GM18909 (cell line): Measurements from ENCODE around the gene GNAI1.

Experiments
- ATAC-seq: cut with Tn5 transposase; IDR thresholded peaks from one replicate; pipeline ENCODE4 v1.9.1; 2021; ENCODE audit warnings: mild to moderate bottlenecking; ENCODE audit not compliant: unreplicated experiment, poor library complexity

Gene GNAI1

DNA sequence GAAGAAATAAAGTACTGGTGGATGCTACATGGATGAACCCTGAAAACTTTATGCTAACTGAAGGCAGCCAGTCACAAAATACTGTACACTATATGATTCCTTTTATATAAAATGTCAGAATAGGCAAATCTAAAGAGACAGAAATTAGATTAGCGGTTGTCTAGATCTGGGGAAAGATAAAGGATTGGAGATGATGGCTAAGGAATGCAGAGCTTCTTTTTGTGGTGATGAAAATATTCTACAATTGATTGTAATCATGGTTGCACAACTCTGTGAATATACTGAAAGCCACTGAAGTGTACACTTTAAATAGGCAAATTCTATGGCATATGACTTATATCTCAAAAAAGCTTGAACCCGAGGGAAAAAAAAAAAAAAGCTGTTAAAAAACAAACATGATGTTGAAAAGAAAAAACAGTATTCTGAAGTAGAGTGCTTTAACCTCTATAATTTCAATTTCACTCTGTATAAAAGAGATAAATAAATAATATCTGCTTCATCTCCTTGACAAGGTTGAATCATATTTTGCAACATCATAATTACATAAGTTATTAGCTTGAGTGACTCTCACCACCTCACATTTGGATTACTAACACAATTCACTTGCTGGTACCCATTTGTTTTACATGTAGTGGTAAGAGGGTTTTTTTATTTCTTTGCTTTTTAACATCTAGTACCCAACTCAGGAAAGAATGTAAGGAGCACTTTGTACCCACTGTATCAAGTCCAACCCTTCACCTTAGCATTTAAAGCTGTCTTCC lies 2.8 kb upstream of the GNAI1 start:
- no peak for ATAC-seq

DNA sequence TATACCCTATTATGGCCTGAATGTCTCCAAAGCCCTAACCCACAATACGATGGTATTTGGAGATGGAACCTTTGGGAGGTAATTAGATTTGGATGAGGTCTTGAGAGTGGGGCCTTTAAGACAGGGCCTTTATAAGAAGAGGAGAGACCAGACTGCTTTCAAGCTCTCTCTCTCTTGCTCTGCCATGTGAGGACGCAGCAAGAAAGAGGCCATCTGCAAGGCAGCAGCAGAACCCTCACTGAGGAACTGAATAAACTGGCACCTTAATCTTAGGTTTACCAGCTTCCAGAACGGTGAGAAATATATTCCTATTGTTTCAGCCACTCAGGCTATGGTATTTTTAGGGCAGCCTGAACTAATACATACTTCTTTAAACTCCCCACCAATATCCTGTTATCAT lies 2.0 kb upstream of the GNAI1 start:
- no peak for ATAC-seq

DNA sequence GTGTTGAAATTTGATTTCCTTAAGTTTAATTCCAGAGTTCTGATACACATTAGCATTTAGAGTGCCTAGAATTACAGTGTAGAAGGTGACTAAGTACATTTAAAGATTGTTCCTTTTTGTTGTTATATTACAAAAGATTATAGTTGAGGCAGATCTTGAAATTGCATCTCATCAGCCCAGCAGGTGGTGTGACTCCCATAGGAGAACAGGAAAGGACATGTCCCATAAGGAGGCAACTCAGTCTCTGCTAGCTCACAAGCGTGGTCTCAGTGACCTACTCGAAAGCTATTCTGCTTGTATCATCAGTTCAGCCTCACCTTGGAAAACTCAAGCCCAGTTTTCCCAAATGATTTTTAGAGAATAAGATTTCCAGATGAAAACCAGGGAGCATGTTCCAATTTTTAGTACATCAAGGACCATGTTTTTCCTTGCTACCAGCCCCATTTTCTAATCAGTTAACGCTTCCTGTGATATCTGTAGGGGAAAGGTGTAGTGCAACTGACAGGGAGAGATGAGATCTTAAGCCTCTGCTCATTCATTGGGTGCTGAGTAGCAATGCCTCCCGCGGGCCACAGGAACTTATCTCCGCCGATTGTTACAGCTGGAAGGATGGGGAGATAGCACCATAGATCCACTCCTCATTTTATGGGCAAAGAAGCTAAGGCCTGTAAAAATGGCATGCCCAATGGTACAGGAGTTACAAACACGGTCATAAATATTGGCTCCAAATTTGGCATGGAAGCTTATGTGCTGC lies 1.1 kb upstream of the GNAI1 start:
- no peak for ATAC-seq

DNA sequence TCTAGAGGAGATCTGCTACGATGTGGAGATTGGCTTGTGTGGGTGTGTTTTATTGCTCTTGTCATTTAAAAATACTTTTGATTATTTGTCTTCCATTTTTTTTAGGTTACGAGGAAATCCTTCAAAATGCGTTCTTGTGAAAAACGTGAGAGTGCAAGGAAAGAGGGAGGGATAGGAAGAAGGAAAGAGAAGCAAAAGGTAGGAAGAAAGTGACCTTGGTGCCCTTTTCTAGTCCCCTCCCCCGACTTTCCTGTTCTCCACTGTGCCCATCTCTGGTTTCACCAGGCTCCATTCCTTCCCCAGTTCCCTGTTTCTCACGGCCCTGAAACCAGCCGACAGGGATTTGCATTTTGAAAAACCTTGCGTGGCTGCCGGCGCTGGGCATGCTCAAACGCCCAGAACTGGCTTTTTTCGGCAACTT lies 506 bp upstream of the GNAI1 start:
- no peak for ATAC-seq

DNA sequence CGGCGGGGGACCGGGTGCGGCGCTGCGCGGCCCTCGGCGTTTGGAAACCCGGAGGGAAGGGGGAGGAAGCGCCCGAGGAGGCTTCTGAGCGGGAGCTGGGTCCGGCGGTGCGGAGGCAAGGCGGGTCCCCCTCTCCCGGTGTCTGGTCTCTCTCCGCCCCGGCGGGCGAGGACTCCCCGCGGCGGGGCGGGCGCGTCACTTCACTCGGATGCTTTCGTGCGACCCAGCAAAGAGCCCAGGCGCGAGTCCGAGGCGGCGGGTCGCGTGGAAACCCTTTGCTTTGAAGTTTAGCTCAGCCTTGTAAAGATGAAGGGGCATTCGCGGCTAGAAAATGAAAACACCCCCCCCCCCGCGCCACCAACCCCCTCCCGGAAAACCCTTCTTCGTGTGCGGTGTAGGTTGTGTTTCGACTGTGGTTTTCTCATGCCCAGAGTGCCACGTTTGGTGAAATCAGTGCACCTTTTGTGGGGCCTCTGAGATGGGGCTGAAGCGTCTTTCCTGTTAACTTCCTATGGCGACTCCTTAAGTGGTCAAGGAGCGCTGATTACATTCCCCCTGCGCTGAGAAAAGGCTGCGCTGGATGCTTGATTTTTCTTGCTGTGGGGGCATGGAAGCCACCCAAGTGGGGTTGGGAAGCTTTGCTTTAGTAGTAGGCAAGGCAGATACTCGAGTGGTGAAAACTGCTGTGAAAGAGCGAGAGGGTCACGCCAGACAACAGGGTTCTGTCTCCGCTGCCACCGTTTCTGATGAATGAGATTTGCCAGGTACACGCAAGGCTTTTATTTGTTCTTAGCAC lies 876 bp downstream of the GNAI1 start:
- ATAC-seq: peak; percentile 20

DNA sequence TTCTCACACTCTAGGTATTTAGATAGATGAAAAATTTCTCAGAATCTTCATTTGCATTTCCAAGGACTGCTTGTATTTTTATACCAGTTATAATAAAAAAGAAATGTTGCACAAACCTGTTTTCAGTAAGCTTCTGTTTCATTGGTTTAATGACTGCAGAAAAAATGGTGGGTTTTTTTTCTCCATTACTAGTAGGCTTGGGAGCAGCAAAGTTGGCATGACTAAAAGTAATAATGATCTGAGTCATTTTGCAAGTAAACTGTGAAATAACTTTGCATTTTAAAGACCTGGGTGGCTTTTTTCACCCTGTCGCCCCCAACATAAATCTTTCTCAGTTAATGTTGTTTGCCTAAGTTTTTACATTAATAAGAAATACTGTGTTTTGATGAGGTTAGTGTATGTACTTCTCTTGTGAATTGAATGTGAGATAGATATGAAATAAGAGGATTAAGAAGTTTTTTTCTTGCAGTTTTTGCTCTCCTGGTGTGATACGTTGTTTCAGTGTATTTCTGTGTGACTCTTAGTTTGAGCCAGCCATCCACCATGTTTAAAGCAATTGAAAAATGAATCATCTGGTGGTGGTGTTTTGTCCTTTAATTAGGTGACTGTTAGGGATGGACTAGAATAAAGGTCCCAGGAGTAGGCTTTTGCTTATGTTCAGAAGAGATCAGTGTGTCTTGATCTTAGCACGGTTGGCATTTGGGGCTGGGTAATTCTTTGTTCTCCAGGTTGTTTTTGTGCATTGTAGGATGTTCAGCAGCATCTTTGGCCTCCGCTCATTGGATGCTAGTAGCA lies 1.8 kb downstream of the GNAI1 start:
- ATAC-seq: peak; percentile 53

DNA sequence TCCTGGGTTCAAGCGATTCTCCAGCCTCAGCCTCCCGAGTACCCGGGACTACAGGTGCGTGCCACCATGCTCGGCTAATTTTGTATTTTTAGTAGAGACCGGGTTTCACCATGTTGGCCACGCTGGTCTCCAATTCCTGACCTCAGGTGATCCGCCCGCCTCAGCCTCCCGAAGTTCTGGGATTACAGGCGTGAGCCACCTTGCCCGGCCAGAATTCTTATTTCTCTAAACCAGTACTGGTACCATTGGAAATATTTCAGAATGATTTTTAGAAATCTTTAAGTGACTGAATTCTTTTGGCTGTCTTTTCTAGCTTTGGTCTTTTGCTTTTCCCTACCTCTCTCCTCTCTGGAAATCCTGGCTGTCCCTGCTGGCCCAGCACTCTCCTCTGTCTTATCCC lies 2.8 kb downstream of the GNAI1 start:
- ATAC-seq: no peak

DNA sequence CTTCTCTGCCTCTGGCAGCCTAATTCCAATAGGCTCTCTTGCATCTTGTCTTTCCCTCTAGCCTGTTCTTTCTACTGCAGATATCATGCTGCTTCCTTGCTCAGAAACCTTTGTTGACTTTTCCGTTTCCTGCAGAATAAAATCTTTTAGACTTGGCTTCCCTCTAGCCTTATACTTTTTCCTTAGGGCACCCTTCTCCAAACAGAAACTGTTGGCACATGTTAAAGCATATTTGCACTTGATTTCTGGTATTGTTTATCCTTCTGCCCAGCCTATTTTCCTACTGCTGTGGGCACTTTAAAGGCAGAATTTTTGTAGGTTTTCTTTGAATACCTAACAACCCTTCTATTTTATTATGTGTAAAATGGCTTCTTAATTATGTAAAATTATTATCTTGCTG lies 4.6 kb downstream of the GNAI1 start:
- no peak for ATAC-seq

DNA sequence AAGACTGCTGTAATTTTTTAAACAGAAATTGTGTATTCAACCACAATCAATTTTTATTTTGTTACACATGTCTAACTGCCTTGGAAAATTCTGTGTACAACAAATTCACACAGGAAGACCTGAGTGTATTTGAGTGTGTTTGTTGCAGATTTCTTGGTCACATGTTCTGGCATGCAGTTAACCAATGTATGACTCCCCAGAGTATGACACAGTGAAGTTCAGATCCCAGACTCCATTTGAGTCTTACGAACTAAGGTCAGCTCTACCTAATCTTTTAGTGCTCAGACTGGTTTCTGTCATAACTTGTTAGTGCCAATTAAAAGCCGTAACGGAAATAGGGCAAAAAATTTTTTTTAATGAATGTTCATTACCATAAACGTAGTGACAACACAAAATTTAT lies 5.8 kb downstream of the GNAI1 start:
- ATAC-seq: no peak

DNA sequence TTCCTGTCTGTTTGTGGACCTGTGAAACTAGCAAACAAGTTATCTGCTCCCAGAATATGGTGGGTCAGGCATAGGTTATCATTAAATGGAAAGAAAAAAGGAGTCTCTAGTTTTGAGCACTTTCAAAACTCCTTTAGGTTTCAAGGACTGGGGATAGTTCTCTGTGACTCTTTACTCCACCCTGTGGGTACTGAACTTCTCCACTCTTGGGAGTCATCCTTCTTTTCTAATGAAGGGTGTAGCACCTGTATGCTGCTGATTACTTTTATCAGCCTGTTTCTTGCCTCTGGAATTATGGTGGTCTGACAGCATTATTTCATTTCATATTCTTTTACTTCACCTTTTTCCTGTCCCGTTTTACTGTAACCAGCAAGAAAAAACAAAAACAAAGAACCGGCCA lies 6.7 kb downstream of the GNAI1 start:
- ATAC-seq: no peak

DNA sequence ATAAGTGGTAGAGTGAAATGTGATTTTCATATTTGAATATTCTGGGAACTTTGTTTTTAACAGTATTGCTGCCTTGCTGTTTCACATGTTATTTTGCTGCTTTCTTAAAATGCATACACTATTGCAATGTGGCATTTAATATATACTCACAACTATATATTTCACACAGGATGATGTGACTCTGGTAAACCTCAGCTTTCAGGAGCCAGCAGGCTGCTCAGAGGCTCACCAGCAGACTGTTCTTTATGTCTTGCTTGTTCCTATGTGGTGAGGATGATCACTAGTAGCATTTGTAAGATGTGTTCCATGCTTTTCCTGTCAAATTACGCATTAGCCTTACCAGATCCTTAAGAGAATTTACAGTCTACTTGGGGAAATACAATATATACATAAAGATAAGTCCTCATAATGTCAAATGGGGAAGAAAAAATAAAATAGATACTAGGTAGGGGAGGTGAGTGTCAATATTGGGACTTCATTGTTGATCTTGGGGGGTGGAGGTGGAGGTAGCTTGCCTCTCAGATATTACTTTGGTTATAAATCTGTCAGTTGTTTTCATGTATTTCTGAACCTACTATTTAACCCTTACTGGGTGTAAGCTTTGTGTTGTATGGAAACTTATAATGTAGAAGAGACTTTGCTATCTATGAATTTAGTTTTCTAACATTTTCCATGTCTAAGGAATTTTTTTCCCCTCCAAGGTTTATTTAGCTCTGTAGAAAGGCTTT lies 8.4 kb downstream of the GNAI1 start:
- ATAC-seq: no peak

DNA sequence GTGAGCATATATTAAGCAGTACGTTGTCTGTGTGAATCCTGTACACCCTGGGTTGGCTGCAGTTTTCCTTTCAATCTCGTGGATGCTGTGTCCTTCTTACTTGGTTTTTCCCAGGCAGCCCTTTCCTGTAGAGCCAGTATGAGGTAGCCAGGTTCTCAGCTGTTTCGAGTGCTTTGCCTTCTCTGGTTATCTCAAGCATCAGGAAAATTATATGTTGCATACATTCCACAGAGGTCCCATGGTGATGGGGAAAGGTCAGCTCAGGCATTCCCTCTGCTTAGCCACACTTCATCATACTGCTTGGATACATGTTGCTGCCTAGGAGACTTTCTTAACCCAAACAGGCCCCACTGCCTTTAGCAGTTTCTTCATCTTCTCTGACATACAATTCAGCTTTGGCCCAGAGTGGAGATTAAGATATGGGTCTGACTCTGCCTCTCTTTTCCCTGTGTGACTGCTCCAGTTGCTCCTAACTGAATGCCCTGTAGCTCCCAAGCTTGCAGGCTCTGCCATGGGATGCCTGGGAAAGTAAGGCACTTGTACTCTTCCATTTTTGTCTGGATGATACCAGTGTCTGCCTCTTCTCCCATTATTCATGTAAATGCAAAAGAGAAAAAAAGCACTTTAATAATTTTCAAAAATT lies 11.3 kb downstream of the GNAI1 start:
- ATAC-seq: no peak

DNA sequence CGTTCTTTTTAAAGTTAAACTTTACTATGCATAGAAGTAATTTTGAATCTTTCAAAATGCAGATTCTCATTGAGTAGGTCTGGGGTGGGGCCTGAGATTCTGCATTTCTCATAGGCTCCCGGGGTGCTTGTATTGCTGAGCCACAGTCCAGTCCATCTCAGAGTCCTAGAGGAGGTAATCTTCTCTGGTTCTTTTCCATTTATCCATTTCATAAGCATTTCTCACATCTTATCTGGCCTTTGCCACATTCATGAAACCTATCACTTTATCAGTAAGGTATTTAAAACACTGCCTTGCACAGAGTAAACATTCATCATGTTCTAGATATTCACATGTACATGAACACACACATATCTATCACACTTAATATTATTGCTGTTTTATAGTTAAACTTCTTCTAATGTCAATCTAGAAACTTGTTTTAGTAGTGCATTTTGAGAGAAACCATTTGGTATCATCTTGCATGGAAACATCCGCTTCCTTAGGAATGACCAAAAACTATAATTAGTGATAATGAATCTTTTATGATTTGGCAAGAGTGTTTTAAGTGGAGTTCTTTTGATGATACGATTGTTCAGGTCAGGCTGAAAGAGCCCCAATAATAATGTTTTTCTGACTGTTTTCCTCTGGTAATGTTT lies 12.0 kb downstream of the GNAI1 start:
- no peak for ATAC-seq

DNA sequence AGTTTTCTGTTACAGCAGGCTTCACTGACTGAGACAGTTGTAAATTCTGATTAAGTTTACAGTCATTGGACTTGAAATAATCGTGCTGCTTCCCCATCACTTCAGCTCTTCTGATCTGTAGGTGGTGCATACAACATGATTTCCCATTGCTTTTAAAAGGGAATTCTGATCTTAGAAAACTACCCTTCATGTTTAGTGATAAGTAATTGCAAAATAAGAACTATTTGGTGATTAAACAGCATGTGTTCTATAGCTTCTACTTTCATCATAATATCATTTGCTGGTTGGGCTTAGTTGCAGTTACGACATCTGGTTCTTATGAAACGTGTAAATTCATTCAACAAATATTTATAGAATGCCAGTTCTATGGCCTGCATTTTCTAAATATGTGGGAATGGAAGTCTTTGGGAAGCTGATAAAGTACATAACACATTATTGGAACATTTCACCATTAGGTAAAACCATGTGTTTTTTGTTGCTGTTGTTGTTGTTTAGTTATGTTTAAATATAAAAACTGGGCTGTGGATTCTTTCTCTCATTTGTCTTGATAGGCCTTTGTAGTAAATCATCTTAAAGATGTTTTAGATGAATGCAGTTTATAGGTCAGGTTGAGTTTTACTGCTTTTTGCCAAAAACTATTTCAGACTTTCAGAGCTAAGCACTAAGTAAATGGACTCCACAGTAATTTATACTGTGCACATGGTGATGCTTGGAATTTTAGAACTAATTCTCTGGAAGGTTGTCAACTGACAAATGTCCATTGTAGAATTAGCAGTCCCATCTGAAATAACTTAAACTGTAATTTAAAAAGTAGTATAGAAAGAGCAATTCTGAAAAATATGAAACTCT lies 13.1 kb downstream of the GNAI1 start:
- ATAC-seq: no peak

DNA sequence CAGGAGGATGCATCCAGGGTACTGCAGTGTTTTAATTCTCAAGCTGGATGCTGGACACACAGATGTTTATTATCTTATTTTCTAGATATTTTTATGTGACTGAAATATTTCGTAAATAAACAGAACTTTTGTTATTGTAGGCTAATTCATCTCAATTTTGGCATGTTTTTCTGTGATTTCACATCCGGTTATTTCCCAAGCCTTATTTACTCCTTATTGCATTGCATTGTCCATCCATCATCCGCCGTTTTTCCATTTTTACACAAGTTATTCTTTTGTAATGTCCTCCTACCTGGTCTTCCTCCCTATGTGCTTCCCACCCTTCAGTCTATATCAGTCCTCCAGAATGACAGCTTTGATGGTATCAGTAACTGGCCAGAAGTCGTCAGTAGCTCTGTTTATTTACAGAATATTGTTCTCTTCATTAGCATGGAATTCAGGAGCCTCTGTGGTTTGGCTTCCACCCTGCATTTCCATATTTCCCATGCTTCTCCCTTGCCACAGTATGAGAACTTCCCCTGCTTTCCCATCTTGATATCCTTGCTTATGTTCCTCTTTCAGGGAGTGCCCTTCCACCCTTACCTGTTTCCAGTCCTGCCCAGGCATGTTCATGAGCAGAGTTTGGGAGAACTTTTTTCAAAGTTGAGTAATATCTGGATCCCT lies 16.1 kb downstream of the GNAI1 start:
- ATAC-seq: peak; percentile 8

DNA sequence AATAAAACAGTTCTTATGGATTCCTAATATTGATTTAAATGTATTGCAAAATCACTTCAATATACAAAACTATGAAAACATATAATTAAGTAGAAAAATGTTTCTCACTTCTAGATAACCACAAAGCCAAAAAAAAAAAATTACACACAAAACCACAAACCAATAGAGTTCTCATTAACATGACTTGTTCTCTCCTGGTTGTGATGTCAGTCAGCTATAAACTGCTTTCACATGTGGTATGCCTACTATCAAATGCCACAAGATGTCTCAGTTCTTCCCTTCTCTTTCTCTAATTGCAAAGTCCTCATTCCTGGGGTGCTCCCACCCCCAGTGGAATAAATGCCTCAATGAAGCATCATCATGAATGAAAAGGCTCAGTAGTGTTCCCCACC lies 16.6 kb downstream of the GNAI1 start:
- peak; percentile 74 for ATAC-seq

DNA sequence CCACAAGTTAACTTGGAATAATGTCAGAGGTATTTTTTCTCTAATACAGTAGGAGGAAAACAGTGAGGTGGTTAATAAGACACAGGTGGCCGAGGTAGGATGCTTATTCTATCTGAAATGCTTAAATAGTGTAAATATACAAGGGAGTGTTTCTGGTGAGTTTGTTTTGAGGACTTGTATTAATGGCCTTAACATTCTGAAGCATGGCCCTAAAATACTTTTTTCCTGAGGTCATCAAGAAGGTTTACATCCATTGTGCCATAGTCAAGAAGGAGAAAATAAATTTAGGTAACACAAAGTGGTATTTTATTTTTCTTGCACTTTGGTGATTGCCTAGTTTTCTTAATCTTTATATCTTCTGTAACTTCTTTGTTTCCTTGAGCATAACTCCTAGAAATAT lies 18.8 kb downstream of the GNAI1 start:
- ATAC-seq: no peak
